SK-N-SH treated with all-trans-retinoic acid at 6 μM for 48 hours (cell line): Measurements from ENCODE around the gene SHOX.

Source experiments
- ARNTL ChIP-seq: fragments of 450-650 bp; formaldehyde crosslinking; IDR thresholded peaks from 2 replicates; pipeline ENCODE4 v1.5.0; 2020; ENCODE audit warnings: low read depth, mild to moderate bottlenecking, moderate library complexity, borderline replicate concordance
- ZFP3 ChIP-seq: fragments of 250-450 bp; sonication (Bioruptor Pico); IDR thresholded peaks from 2 replicates; pipeline ENCODE4 v1.5.0; 2020; ENCODE audit warnings: mild to moderate bottlenecking, moderate library complexity
- ZNF565 ChIP-seq: fragments of 450-650 bp; formaldehyde crosslinking; conservative IDR thresholded peaks from 2 replicates; pipeline ENCODE4 v1.5.0; 2020; ENCODE audit warnings: low read depth, mild to moderate bottlenecking, moderate library complexity
- ZNF8 ChIP-seq: fragments of 450-650 bp; formaldehyde crosslinking; IDR thresholded peaks from 2 replicates; pipeline ENCODE4 v1.5.0; 2020; ENCODE audit warnings: mild to moderate bottlenecking, moderate library complexity
- TF ChIP-seq, protein P1 (sequence below): fragments of 250-450 bp; sonication (Bioruptor Pico); IDR thresholded peaks from 2 replicates; pipeline ENCODE4 v1.5.1; 2021; ENCODE audit warnings: mild to moderate bottlenecking, moderate library complexity
- TF ChIP-seq, protein P2 (sequence below): fragments of 250-450 bp; sonication (Bioruptor Pico); IDR thresholded peaks from 2 replicates; pipeline ENCODE4 v1.8.0; 2020; ENCODE audit warnings: mild to moderate bottlenecking, moderate library complexity, borderline replicate concordance

- no peak for TF ChIP-seq ZNF565 (CRISPR knock-in tag)
- TF ChIP-seq, protein P1, sequence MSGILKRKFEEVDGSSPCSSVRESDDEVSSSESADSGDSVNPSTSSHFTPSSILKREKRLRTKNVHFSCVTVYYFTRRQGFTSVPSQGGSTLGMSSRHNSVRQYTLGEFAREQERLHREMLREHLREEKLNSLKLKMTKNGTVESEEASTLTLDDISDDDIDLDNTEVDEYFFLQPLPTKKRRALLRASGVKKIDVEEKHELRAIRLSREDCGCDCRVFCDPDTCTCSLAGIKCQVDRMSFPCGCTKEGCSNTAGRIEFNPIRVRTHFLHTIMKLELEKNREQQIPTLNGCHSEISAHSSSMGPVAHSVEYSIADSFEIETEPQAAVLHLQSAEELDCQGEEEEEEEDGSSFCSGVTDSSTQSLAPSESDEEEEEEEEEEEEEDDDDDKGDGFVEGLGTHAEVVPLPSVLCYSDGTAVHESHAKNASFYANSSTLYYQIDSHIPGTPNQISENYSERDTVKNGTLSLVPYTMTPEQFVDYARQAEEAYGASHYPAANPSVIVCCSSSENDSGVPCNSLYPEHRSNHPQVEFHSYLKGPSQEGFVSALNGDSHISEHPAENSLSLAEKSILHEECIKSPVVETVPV: no peak
- no peak for TF ChIP-seq ZNF8 (CRISPR knock-in tag)
- TF ChIP-seq, protein P2, sequence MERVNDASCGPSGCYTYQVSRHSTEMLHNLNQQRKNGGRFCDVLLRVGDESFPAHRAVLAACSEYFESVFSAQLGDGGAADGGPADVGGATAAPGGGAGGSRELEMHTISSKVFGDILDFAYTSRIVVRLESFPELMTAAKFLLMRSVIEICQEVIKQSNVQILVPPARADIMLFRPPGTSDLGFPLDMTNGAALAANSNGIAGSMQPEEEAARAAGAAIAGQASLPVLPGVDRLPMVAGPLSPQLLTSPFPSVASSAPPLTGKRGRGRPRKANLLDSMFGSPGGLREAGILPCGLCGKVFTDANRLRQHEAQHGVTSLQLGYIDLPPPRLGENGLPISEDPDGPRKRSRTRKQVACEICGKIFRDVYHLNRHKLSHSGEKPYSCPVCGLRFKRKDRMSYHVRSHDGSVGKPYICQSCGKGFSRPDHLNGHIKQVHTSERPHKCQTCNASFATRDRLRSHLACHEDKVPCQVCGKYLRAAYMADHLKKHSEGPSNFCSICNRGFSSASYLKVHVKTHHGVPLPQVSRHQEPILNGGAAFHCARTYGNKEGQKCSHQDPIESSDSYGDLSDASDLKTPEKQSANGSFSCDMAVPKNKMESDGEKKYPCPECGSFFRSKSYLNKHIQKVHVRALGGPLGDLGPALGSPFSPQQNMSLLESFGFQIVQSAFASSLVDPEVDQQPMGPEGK: no peak
- TF ChIP-seq ZFP3: no peak
- TF ChIP-seq ARNTL (CRISPR knock-in tag): no peak
Measured at GRCh38 chrX:623268-623598, 7.4 kb upstream of the SHOX start.
